ENCODE results near the gene ZNF662.

DNA sequence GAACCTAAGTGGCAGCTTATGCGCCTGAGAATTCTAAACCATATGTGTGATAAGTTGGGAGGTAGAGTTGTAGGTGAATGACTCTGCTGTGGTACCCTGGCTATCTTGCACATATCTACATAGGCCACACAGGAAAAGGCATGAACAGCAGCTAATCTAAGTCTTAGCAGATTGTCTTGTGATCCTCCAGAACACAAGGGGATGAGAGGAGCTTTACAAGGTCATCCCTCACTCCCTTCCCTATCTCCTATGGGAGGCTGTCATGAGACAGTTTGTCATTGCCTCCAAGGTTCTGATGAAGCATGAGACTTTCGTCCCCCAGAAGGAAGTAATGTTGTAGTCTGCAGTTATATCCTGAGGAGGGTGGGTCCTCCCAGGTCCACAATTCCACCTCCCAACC, 3.7 kb upstream of the ZNF662 start:
- TF ChIP-seq POLR2A (IDR thresholded peaks at IDR 0.05; ENCODE audit: low read depth, low read length) (no peak), POLR2AphosphoS5 (IDR thresholded peaks at IDR 0.05; ENCODE audit: low read depth, low read length) (no peak), TAF1 (IDR thresholded peaks at IDR 0.05; ENCODE audit: borderline replicate concordance, low read depth, low read length) (no peak)
